Endothelial cell of umbilical vein (primary cell): Measurements from ENCODE around the gene RNU5D-1. TPM values are rescaled to one million over a fixed set of nuclear protein-coding genes. Genes with fewer than 3 reads are reported as not detected.

Source experiments
- BruUV-seq: library from RNA; stranded (reverse); fragments of 400-500 nt; replicated peaks from 2 replicates; lab custom pipeline; 2021; lab: Mats Ljungman, UMichigan
- CTCF ChIA-PET: fragments of 300-600, 350-600 bp; sonication (Branson Sonifier 250); formaldehyde crosslinking; loops from one replicate; lab custom pipeline; 2021; ENCODE audit warnings: antibody characterized with exemption, inconsistent platforms; lab: Charles Lee
- POLR2A ChIA-PET: fragments of 300-600, 350-600 bp; sonication (Branson Sonifier 250); formaldehyde crosslinking; loops from one replicate; lab custom pipeline; 2021; ENCODE audit warnings: antibody characterized with exemption, inconsistent platforms; lab: Charles Lee
- DNase-seq: peaks from one replicate; pipeline ENCODE4 v3.0.0-alpha.2; 2011; ENCODE audit warnings: low read depth, low spot score
- FAIRE-seq: peaks from 2 replicates; lab custom pipeline; 2011; peaks lifted over from hg19 to GRCh38; lab: Jason Lieb, UNC
- H2AFZ ChIP-seq: 2 replicates; pipeline ENCODE4 v1.6.0; 2012; ENCODE audit warnings: low read depth, low read length, control low read depth, inconsistent platforms
- H3K27ac ChIP-seq: 2 replicates; pipeline ENCODE4 v1.5.1; 2011; ENCODE audit warnings: low read depth, mild to moderate bottlenecking, control low read depth, low read length, moderate library complexity; ENCODE audit not compliant: insufficient read depth
- H3K27me3 ChIP-seq, 2 experiments: 2 replicates each; pipeline versions ENCODE4 v1.6.0 to v1.6.1; 2011; ENCODE audit warnings: low read length in 2 of 2, mixed read lengths in 1 of 2; ENCODE audit not compliant: control insufficient read depth in 2 of 2, insufficient read depth in 2 of 2
- H3K36me3 ChIP-seq, 2 experiments: 2 replicates in 1 of 2; 3 replicates in 1 of 2; pipeline ENCODE4 v1.5.1; 2011; ENCODE audit warnings: low read length in 2 of 2, mild to moderate bottlenecking in 1 of 2, moderate library complexity in 1 of 2; ENCODE audit not compliant: control insufficient read depth in 2 of 2, insufficient read depth in 2 of 2; ENCODE audit errors: extremely low read depth in 1 of 2
- H3K4me1 ChIP-seq: 3 replicates; pipeline ENCODE4 v1.5.1; 2011; ENCODE audit warnings: mild to moderate bottlenecking, low read length; ENCODE audit not compliant: control insufficient read depth, insufficient read depth; ENCODE audit errors: extremely low read depth
- H3K4me2 ChIP-seq: 2 replicates; pipeline ENCODE4 v1.6.1; 2011; ENCODE audit warnings: low read length, control low read depth, mixed read lengths; ENCODE audit not compliant: insufficient read depth
- H3K4me3 ChIP-seq, 3 experiments: fragments of 200-600 bp in 1 of 3; sonication (generic), shearing (Covaris generic) in 1 of 3; replicated peaks in 1 of 3; 2 replicates each; pipeline ENCODE4 v1.5.1; 2011 to 2016; ENCODE audit warnings: control low read depth in 3 of 3, low read length in 3 of 3, mild to moderate bottlenecking in 2 of 3, inconsistent platforms in 1 of 3, low read depth in 1 of 3, moderate library complexity in 1 of 3; ENCODE audit not compliant: insufficient read depth in 1 of 3
- H3K79me2 ChIP-seq: 2 replicates; pipeline ENCODE4 v1.6.0; 2012; ENCODE audit warnings: low read length, inconsistent platforms; ENCODE audit not compliant: control insufficient read depth, insufficient read depth
- H3K9ac ChIP-seq: replicated peaks from 2 replicates; pipeline ENCODE3; 2011; ENCODE audit warnings: low read length, control low read depth; ENCODE audit not compliant: insufficient read depth; ENCODE audit errors: extremely low read depth
- H3K9me1 ChIP-seq: replicated peaks from 3 replicates; pipeline ENCODE4 v1.6.0; 2011; ENCODE audit warnings: mild to moderate bottlenecking, low read length; ENCODE audit not compliant: control insufficient read depth, insufficient read depth; ENCODE audit errors: extremely low read depth
- H3K9me3 ChIP-seq: replicated peaks from 2 replicates; pipeline ENCODE4 v1.5.1; 2012; ENCODE audit warnings: low read length, inconsistent platforms; ENCODE audit not compliant: control insufficient read depth, insufficient read depth
- H4K20me1 ChIP-seq: replicated peaks from 2 replicates; pipeline ENCODE3; 2011; ENCODE audit warnings: mild to moderate bottlenecking, low read length; ENCODE audit not compliant: control insufficient read depth, insufficient read depth; ENCODE audit errors: extremely low read depth
- CTCF ChIP-seq, 2 donors: IDR thresholded peaks; 1 replicate in 1 of 2; 2 replicates in 1 of 2; pipeline ENCODE4 v1.5.1; 2011; ENCODE audit warnings: low read length in 2 of 2, mild to moderate bottlenecking in 2 of 2, moderate library complexity in 2 of 2, control low read depth in 1 of 2, inconsistent platforms in 1 of 2, low read depth in 1 of 2; ENCODE audit not compliant: insufficient read depth in 1 of 2; ENCODE audit errors: extremely low read depth in 1 of 2
- EZH2 ChIP-seq: IDR thresholded peaks from 2 replicates; pipeline ENCODE4 v1.6.1; 2012; ENCODE audit warnings: borderline replicate concordance, low read depth, mild to moderate bottlenecking, moderate library complexity, low read length, inconsistent platforms; ENCODE audit not compliant: severe bottlenecking
- FOS ChIP-seq: IDR thresholded peaks from 2 replicates; pipeline ENCODE4 v1.6.1; 2011; ENCODE audit warnings: mild to moderate bottlenecking, low read length, moderate library complexity, borderline replicate concordance; ENCODE audit not compliant: insufficient read depth
- GATA2 ChIP-seq: IDR thresholded peaks from 2 replicates; pipeline ENCODE4 v1.7.0; 2011; ENCODE audit warnings: low read depth, mild to moderate bottlenecking, moderate library complexity, mixed read lengths, low read length; ENCODE audit not compliant: insufficient read length, insufficient read depth
- JUN ChIP-seq: IDR thresholded peaks from 2 replicates; pipeline ENCODE4 v1.6.1; 2011; ENCODE audit warnings: borderline replicate concordance, low read depth; ENCODE audit not compliant: insufficient read length, insufficient read depth
- MAX ChIP-seq: IDR thresholded peaks from 2 replicates; pipeline ENCODE4 v1.6.1; 2011; ENCODE audit not compliant: insufficient read depth, insufficient read length
- MYC ChIP-seq: IDR thresholded peaks from one replicate; pipeline ENCODE4 v1.6.1; 2011; ENCODE audit warnings: mild to moderate bottlenecking, low read depth, low read length
- POLR2A ChIP-seq: IDR thresholded peaks from 2 replicates; pipeline ENCODE4 v1.6.1; 2012; ENCODE audit warnings: low read depth, mild to moderate bottlenecking, control low read depth, low read length
- POLR2AphosphoS5 ChIP-seq: IDR thresholded peaks from 2 replicates; pipeline ENCODE4 v1.6.1; 2012; ENCODE audit warnings: low read depth, mild to moderate bottlenecking, control low read depth, low read length, moderate library complexity; ENCODE audit not compliant: insufficient read depth
- dilution Hi-C: fragments of 300-500 bp; cut with MboI; formaldehyde crosslinking; loops from one replicate; pipeline ENCODE4 v1.15.0; 2019; ENCODE audit warnings: low sequenced_read_pairs; ENCODE audit not compliant: extremely low pct_ligation_motif_present
- intact Hi-C: fragments of 100-400 bp; cut with micrococcal nuclease; formaldehyde crosslinking; loops from one replicate; pipeline ENCODE4 v1.10.0; 2022
- polyA plus RNA-seq, 4 experiments: library from polyadenylated mRNA; depleted of rRNA in 3 of 4; stranded (reverse) in 3 of 4; unstranded in 1 of 4; fragments of >200 nt; gene quantifications; 2 replicates each; pipeline versions ENCODE4 v1.2.1 to v1.2.3, GENCODE V29; 2011 to 2012; ENCODE audit warnings: missing spikeins in 1 of 4
- total RNA-seq: library from RNA; stranded (reverse); gene quantifications from 2 replicates; pipeline ENCODE4 v1.2.3, GENCODE V29; 2021

The RNU5D-1 gene
- total and polyA plus RNA-seq, 2 donors (not counting 3 experiments of a cell fraction or from before 2014, with no cell fraction given) = not detected

- no peak overlapping the region for H3K4me3 ChIP-seq
- no peak overlapping the region for H3K4me2 ChIP-seq
- H3K9me1 ChIP-seq = no peaks in the 10 kb centered on the region
- CTCF ChIA-PET = interaction anchor here (1.3 to 1.9 kb wide), 3 partner anchors 17 to 319 kb away, joined by 3 to 4 read pairs (median 4); no protein-coding TSS in a partner anchor
- no peaks in the 10 kb centered on the region for H3K9me3 ChIP-seq
- dilution Hi-C loops = no loop called here
- intact Hi-C loops = no loop called here
- DNase-seq (no peak), FAIRE-seq (no peak)
- H4K20me1 ChIP-seq = no peaks in the 10 kb centered on the region
- peaks cover 0 to 12% of the 10 kb centered on the region in 2 experiments for H3K27me3 ChIP-seq
- H3K9ac ChIP-seq = no peak overlapping the region
- H3K4me1 ChIP-seq = no peaks in the 10 kb centered on the region
- BruUV-seq = no TSS peak
- POLR2A ChIA-PET = no interaction called here
- no peak overlapping the region for H2AFZ ChIP-seq
- no peak overlapping the region for H3K27ac ChIP-seq
- H3K36me3 ChIP-seq = no peaks in the 10 kb centered on the region
- H3K79me2 ChIP-seq = no peaks in the 10 kb centered on the region
- TF ChIP-seq POLR2A (no peak), POLR2AphosphoS5 (no peak), FOS (no peak)
These were observed 34.1 kb downstream of the RNU5D-1 start for GRCh38 chr1:44696789-44697345.

- Histone ChIP-seq H2AFZ (no peak overlapping the region), H3K4me1 (no peaks in the 10 kb centered on the region), H3K79me2 (no peaks in the 10 kb centered on the region), H4K20me1 (no peaks in the 10 kb centered on the region), H3K4me2 (no peak overlapping the region), H3K27ac (no peak overlapping the region), H3K36me3 (no peaks in the 10 kb centered on the region), H3K27me3 (peaks cover 2 to 18% of the 10 kb centered on the region in 2 experiments), H3K9ac (no peak overlapping the region), H3K4me3 (no peak overlapping the region), H3K9me1 (no peaks in the 10 kb centered on the region), H3K9me3 (no peaks in the 10 kb centered on the region)
- POLR2A ChIA-PET = no interaction called here
- FAIRE-seq (no peak), DNase-seq (no peak)
- CTCF ChIA-PET = interaction anchor here (1.3 to 1.9 kb wide), 4 partner anchors 8 to 318 kb away, joined by 3 to 4 read pairs (median 4); no protein-coding TSS in a partner anchor
- TF ChIP-seq POLR2A = no peak
- TF ChIP-seq GATA2 = no peak
- TF ChIP-seq EZH2 = no peak
- no peak for TF ChIP-seq JUN
- TF ChIP-seq POLR2AphosphoS5 = no peak
- TF ChIP-seq MAX = no peak
- no peak for TF ChIP-seq FOS
- no peak for TF ChIP-seq CTCF (IDR thresholded peaks at IDR 0.05; ENCODE audit: extremely low read depth in 1 of 2, insufficient read depth in 1 of 2, low read depth in 1 of 2, low read length in 2 of 2)
- TF ChIP-seq MYC = no peak
- intact Hi-C loops = no loop called here
- BruUV-seq = no TSS peak
- dilution Hi-C loops = no loop called here
These were observed 34.9 kb downstream of the RNU5D-1 start for GRCh38 chr1:44696101-44696500.
